Activated CD8-positive, alpha-beta memory T cell treated with anti-CD3 and anti-CD28 coated beads for 24 hours (primary cell): Measurements from ENCODE around the gene AP2A1.

Experiments used
- DNase-seq: peaks from one replicate; pipeline ENCODE4 v3.0.0-alpha.2; 2020

The AP2A1 gene

GRCh38 chr19:49840736-49841249 is 74.0 kb downstream of the AP2A1 start:
- DNase-seq = no peak

- DNase-seq = no peak
These were observed 76.5 kb downstream of the AP2A1 start for GRCh38 chr19:49843265-49843664.

- no peak for DNase-seq
These were observed 77.6 kb downstream of the AP2A1 start for GRCh38 chr19:49844138-49845095.

GRCh38 chr19:49845414-49845813 is 78.6 kb downstream of the AP2A1 start:
- DNase-seq = no peak

GRCh38 chr19:49846408-49846807 is 79.6 kb downstream of the AP2A1 start:
- no peak for DNase-seq

- peak; percentile 61 for DNase-seq
These were observed 81.2 kb downstream of the AP2A1 start for GRCh38 chr19:49847731-49848696.

GRCh38 chr19:49848938-49849337 is 82.1 kb downstream of the AP2A1 start:
- no peak for DNase-seq

GRCh38 chr19:49849433-49850220 is 82.8 kb downstream of the AP2A1 start:
- DNase-seq = no peak

GRCh38 chr19:49850221-49850486 is 83.4 kb downstream of the AP2A1 start:
- DNase-seq = no peak

- peak; percentile 97 for DNase-seq
These were observed 83.9 kb downstream of the AP2A1 start, which contains the start of gene PTOV1 for GRCh38 chr19:49850487-49851342. Gene PTOV1, plus strand, starts transcription at chr19:49851159.

GRCh38 chr19:49851456-49852259 is 84.9 kb downstream of the AP2A1 start:
- DNase-seq = peak; percentile 66

- no peak for DNase-seq
These were observed 85.9 kb downstream of the AP2A1 start for GRCh38 chr19:49852631-49853126.

- no peak for DNase-seq
These were observed 87.1 kb downstream of the AP2A1 start for GRCh38 chr19:49853852-49854377.

- peak; percentile 62 for DNase-seq
These were observed 87.8 kb downstream of the AP2A1 start for GRCh38 chr19:49854378-49855263.

GRCh38 chr19:49855277-49855675 is 88.5 kb downstream of the AP2A1 start:
- no peak for DNase-seq

GRCh38 chr19:49855676-49856573 is 89.1 kb downstream of the AP2A1 start:
- DNase-seq = no peak

- no peak for DNase-seq
These were observed 89.8 kb downstream of the AP2A1 start for GRCh38 chr19:49856574-49857021.
